HG03060 (cell line): ENCODE data around the gene ZCCHC24.
"Not testable (repeated sequence)": the region's sequence is repeated elsewhere in the genome, so short reads cannot be mapped to it uniquely, and the experiment has no call there.

ENCODE experiments used
- ATAC-seq: cut with Tn5 transposase; IDR thresholded peaks from one replicate; pipeline ENCODE4 v1.9.1; 2021; ENCODE audit warnings: low read depth, moderate number of reproducible peaks; ENCODE audit not compliant: unreplicated experiment

ZCCHC24 gene

GRCh38 chr10:79447911-79448731, 2.7 kb upstream of the ZCCHC24 start:
- no peak for ATAC-seq

- not testable (repeated sequence) for ATAC-seq
These were observed 1.8 kb upstream of the ZCCHC24 start for GRCh38 chr10:79447249-79447648.

- ATAC-seq: no peak
These were observed 1.3 kb upstream of the ZCCHC24 start for GRCh38 chr10:79446758-79447084.

- ATAC-seq: no peak
These were observed 743 bp upstream of the ZCCHC24 start for GRCh38 chr10:79445977-79446757.

GRCh38 chr10:79444199-79445119, 965 bp downstream of the ZCCHC24 start:
- ATAC-seq: no peak

- ATAC-seq: no peak
These were observed 1.9 kb downstream of the ZCCHC24 start for GRCh38 chr10:79443338-79444198.

GRCh38 chr10:79442171-79443040, 3.0 kb downstream of the ZCCHC24 start:
- no peak for ATAC-seq

GRCh38 chr10:79441433-79441832, 4.0 kb downstream of the ZCCHC24 start:
- ATAC-seq: no peak

- ATAC-seq: no peak
These were observed 5.1 kb downstream of the ZCCHC24 start for GRCh38 chr10:79440281-79440680.

GRCh38 chr10:79438699-79439085, 6.7 kb downstream of the ZCCHC24 start:
- no peak for ATAC-seq

- ATAC-seq: no peak
These were observed 7.3 kb downstream of the ZCCHC24 start for GRCh38 chr10:79438021-79438698.

- ATAC-seq: no peak
These were observed 8.2 kb downstream of the ZCCHC24 start for GRCh38 chr10:79437111-79437814.

- no peak for ATAC-seq
These were observed 8.6 kb downstream of the ZCCHC24 start for GRCh38 chr10:79436850-79437103.

- no peak for ATAC-seq
These were observed 9.2 kb downstream of the ZCCHC24 start for GRCh38 chr10:79436066-79436849.

GRCh38 chr10:79435271-79436065, 10.0 kb downstream of the ZCCHC24 start:
- no peak for ATAC-seq

- ATAC-seq: no peak
These were observed 10.6 kb downstream of the ZCCHC24 start for GRCh38 chr10:79434821-79435251.
